Ishikawa (cell line): ENCODE measurements around the gene ABCC8.

ENCODE experiments used
- CEBPB ChIP-seq: IDR thresholded peaks from 2 replicates; pipeline ENCODE4 v1.6.1; 2012
- CREB1 ChIP-seq: IDR thresholded peaks from 2 replicates; pipeline ENCODE4 v1.6.1; 2012; ENCODE audit warnings: low read depth
- EGR1 ChIP-seq: IDR thresholded peaks from 2 replicates; pipeline ENCODE4 v1.6.1; 2012
- EP300 ChIP-seq: IDR thresholded peaks from 2 replicates; pipeline ENCODE4 v1.6.1; 2012; ENCODE audit warnings: borderline replicate concordance
- FOXM1 ChIP-seq: IDR thresholded peaks from 2 replicates; pipeline ENCODE4 v1.6.1; 2012; ENCODE audit warnings: low read depth, borderline replicate concordance
- MAX ChIP-seq: IDR thresholded peaks from 2 replicates; pipeline ENCODE4 v1.6.1; 2012
- NFIC ChIP-seq: IDR thresholded peaks from 2 replicates; pipeline ENCODE4 v1.6.1; 2012
- RAD21 ChIP-seq: IDR thresholded peaks from 2 replicates; pipeline ENCODE4 v1.6.1; 2012; ENCODE audit warnings: low read depth
- REST ChIP-seq: IDR thresholded peaks from 2 replicates; pipeline ENCODE4 v1.6.1; 2012; ENCODE audit warnings: low read depth, mild to moderate bottlenecking
- TAF1 ChIP-seq: IDR thresholded peaks from 2 replicates; pipeline ENCODE4 v1.6.1; 2012; ENCODE audit warnings: low read depth, mild to moderate bottlenecking
- TCF12 ChIP-seq: IDR thresholded peaks from 2 replicates; pipeline ENCODE4 v1.6.1; 2012; ENCODE audit warnings: low read depth
- TEAD4 ChIP-seq: IDR thresholded peaks from 2 replicates; pipeline ENCODE4 v1.6.1; 2012
- USF1 ChIP-seq: IDR thresholded peaks from 2 replicates; pipeline ENCODE4 v1.6.1; 2012
- YY1 ChIP-seq: IDR thresholded peaks from 2 replicates; pipeline ENCODE4 v1.6.1; 2012; ENCODE audit warnings: low read depth
- ZBTB7A ChIP-seq: IDR thresholded peaks from 2 replicates; pipeline ENCODE4 v1.6.1; 2012; ENCODE audit warnings: low read depth

The ABCC8 gene

GRCh38 chr11:17354601-17354991, 122.0 kb downstream of the ABCC8 start:
- TF ChIP-seq TAF1 (no peak), RAD21 (peak; percentile 41)

- peak; percentile 26; the same call in 1 of the 2 replicates for TF ChIP-seq TEAD4
- no peak for TF ChIP-seq FOXM1
These were observed 122.6 kb downstream of the ABCC8 start for GRCh38 chr11:17353821-17354600.

GRCh38 chr11:17352950-17353820, 123.5 kb downstream of the ABCC8 start:
- no peak for TF ChIP-seq TAF1
- TF ChIP-seq MAX = peak; percentile 83
- TF ChIP-seq CEBPB = no peak
- 0 out of 2 replicates have a peak, but pooled peaks have one; percentile 17 for TF ChIP-seq TCF12
- no peak for TF ChIP-seq REST
- no peak for TF ChIP-seq FOXM1
- no peak for TF ChIP-seq EGR1
- peak; percentile 5; the same call in 1 of the 2 replicates for TF ChIP-seq YY1
- no peak for TF ChIP-seq CREB1
- TF ChIP-seq EP300 = no peak
- peak; percentile 82 for TF ChIP-seq ZBTB7A
- TF ChIP-seq USF1 = no peak
- TF ChIP-seq TEAD4 = no peak

- TF ChIP-seq USF1 = peak; percentile 27; the same call in 1 of the 2 replicates
- peak; percentile 52; the same call in 1 of the 2 replicates for TF ChIP-seq MAX
- no peak for TF ChIP-seq CREB1
- TF ChIP-seq CEBPB = 0 out of 2 replicates have a peak, but pooled peaks have one; percentile 40
These were observed 125.0 kb downstream of the ABCC8 start, which contains the start of gene NCR3LG1 for GRCh38 chr11:17351510-17352176. Gene NCR3LG1, plus strand, starts transcription at chr11:17351800. Its CDS starts 170 bp downstream, at chr11:17351970.

- TF ChIP-seq EP300 = no peak
- no peak for TF ChIP-seq YY1
- TF ChIP-seq REST = no peak
These were observed 125.5 kb downstream of the ABCC8 start for GRCh38 chr11:17351172-17351509.

- TF ChIP-seq NFIC (no peak), EGR1 (no peak), YY1 (no peak), TAF1 (no peak), TCF12 (no peak), RAD21 (no peak), ZBTB7A (no peak)
These were observed 126.0 kb downstream of the ABCC8 start for GRCh38 chr11:17350455-17351171.
